WERI-Rb-1 (cell line): Measurements from ENCODE around the gene ATG14.

ENCODE experiments used
- DNase-seq: peaks from one replicate; pipeline ENCODE4 v3.0.0-alpha.2; 2020
- H3K27ac ChIP-seq: fragments of 250-450 bp; sonication (Bioruptor Pico); 2 replicates; pipeline ENCODE4 v1.5.1; 2020; ENCODE audit warnings: mild to moderate bottlenecking, moderate library complexity
- H3K27me3 ChIP-seq: fragments of 250-450 bp; sonication (Bioruptor Pico); 2 replicates; pipeline ENCODE4 v1.5.1; 2021; ENCODE audit warnings: mild to moderate bottlenecking, low read depth, moderate library complexity; ENCODE audit not compliant: insufficient read depth, severe bottlenecking
- H3K36me3 ChIP-seq: fragments of 250-450 bp; sonication (Bioruptor Pico); 2 replicates; pipeline ENCODE4 v1.5.1; 2020; ENCODE audit warnings: mild to moderate bottlenecking, moderate library complexity
- H3K4me3 ChIP-seq: 2 replicates; pipeline ENCODE4 v1.5.1; 2011; ENCODE audit warnings: low read depth, mild to moderate bottlenecking, control low read depth, low read length
- H3K9me3 ChIP-seq: fragments of 250-450 bp; sonication (Bioruptor Pico); 2 replicates; pipeline ENCODE4 v1.5.1; 2021; ENCODE audit warnings: mild to moderate bottlenecking, moderate library complexity; ENCODE audit not compliant: severe bottlenecking
- TF ChIP-seq, protein P1 (sequence below): IDR thresholded peaks from 2 replicates; pipeline ENCODE4 v1.5.1; 2011; ENCODE audit warnings: low read depth, mild to moderate bottlenecking, control low read depth, inconsistent platforms, low read length

Gene ATG14

DNA sequence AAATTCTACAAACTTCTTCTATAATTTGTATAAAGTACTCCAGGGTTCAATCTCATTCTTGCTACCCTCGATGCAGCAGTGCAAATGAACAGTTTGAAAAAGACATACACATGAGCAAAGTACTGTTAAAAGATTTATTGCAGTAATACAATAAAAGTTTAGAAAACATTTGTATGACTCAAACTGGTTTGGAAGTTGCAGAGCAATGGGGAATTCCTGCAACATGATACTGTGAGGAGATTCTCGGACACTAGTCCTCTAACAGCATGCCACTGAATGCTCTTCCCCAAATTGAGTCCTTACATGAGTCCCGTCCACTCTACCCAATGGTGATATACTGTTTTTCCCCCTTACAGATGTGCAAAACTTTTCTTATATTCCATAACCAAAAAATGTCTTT lies 45.4 kb downstream of the ATG14 start:
- TF ChIP-seq, protein P1, sequence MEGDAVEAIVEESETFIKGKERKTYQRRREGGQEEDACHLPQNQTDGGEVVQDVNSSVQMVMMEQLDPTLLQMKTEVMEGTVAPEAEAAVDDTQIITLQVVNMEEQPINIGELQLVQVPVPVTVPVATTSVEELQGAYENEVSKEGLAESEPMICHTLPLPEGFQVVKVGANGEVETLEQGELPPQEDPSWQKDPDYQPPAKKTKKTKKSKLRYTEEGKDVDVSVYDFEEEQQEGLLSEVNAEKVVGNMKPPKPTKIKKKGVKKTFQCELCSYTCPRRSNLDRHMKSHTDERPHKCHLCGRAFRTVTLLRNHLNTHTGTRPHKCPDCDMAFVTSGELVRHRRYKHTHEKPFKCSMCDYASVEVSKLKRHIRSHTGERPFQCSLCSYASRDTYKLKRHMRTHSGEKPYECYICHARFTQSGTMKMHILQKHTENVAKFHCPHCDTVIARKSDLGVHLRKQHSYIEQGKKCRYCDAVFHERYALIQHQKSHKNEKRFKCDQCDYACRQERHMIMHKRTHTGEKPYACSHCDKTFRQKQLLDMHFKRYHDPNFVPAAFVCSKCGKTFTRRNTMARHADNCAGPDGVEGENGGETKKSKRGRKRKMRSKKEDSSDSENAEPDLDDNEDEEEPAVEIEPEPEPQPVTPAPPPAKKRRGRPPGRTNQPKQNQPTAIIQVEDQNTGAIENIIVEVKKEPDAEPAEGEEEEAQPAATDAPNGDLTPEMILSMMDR = no peak
- Histone ChIP-seq H3K27me3 (no peaks in the 10 kb centered on the region), H3K27ac (no peak overlapping the region), H3K36me3 (peaks cover 13% of the 10 kb centered on the region), H3K4me3 (no peak overlapping the region), H3K9me3 (no peaks in the 10 kb centered on the region)
- no peak for DNase-seq

DNA sequence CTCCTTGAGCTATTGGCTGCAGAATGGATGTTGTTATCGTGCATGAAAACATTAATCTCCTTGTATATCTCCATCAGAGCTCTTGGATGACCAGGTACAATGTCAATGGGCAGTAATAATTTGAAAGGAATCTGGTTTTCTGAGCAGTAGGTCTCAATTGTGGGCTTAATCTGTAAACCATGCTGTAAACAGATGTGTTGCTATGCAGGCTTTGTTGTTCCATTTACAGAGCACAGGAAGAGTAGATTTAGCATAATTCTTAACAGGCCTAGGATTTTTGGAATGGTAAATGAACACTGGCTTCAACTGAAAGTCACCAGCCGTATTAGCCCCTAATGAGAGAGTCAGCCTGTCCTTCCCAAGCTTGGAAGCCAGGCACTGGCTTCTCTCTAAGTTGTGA lies 50.4 kb downstream of the ATG14 start:
- no peak overlapping the region for H3K4me3 ChIP-seq
- no peaks in the 10 kb centered on the region for H3K36me3 ChIP-seq
- DNase-seq = no peak
- H3K27me3 ChIP-seq = no peaks in the 10 kb centered on the region
- no peak overlapping the region for H3K27ac ChIP-seq
- TF ChIP-seq, protein P1 = no peak
- H3K9me3 ChIP-seq = no peaks in the 10 kb centered on the region

DNA sequence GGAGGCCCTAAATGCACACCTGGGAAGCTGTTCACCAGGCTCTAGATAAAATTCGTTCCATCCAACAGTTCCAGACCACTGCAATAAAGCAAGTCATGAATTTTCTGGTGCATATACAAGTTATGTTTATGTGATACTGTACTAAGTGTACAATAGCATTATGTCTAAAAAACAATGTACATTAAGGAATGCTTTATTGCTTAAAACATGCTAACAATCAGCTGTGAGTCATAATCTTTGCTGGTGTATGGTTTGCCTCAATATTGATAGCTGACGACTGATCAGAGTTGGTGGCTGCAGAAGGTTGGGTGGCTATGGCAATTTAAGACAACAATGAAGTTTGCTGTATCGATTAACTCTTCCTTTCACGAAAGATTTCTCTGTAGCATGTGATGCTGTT lies 52.3 kb downstream of the ATG14 start:
- Histone ChIP-seq H3K27ac (no peak overlapping the region), H3K9me3 (no peaks in the 10 kb centered on the region)

DNA sequence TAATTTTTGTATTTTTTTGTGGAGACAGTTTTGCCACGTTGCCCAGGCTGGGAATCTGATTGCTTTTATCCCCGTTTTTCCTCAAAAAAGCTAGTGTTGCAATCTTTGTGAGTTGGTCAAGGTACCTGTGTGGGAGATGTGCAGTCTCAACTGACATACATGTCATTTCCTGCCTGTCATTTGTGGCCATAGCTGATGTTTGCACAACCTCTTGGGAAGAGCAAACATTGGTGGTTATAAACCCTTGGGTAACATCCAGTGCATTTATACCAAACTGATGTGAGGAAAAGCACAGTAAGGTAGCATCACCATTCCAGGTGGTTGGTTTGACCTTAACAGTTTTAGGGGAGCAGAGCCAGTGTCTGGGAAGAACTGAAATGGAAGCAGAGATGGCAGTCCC lies 54.7 kb downstream of the ATG14 start:
- H3K9me3 ChIP-seq = no peaks in the 10 kb centered on the region
- H3K27ac ChIP-seq = no peak overlapping the region
- no peaks in the 10 kb centered on the region for H3K27me3 ChIP-seq
- TF ChIP-seq, protein P1 = no peak
- peaks cover 8% of the 10 kb centered on the region for H3K36me3 ChIP-seq
- no peak for DNase-seq
- no peak overlapping the region for H3K4me3 ChIP-seq

More for the DNA sequence above, 52.3 kb downstream of the ATG14 start:
- TF ChIP-seq, protein P1 = no peak
- Histone ChIP-seq H3K4me3 (no peak overlapping the region), H3K27me3 (no peaks in the 10 kb centered on the region), H3K36me3 (no peaks in the 10 kb centered on the region)
- DNase-seq = no peak

DNA sequence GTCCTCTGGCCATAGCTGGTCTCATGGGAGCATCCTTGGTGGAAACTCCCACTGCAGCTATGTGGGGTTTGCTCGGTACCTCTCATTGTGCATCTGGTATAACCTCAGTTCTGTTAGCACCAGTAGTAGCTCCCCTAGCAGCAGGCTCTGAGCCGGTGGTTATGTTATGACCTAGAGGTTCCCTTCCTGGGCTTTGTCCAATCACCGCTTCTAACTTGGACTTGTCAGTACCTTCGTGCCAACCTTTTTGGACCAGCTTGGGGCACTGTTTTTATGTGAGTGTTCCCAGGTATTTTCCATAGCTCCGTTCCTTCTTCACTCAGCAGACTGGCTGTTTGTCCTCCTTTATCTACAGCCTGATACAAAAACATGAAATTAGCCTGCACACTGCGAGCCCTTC lies 55.7 kb downstream of the ATG14 start:
- no peaks in the 10 kb centered on the region for H3K9me3 ChIP-seq
- TF ChIP-seq, protein P1 = no peak
- no peak overlapping the region for H3K27ac ChIP-seq
- no peaks in the 10 kb centered on the region for H3K27me3 ChIP-seq
- peaks cover 15% of the 10 kb centered on the region for H3K36me3 ChIP-seq
- no peak for DNase-seq
- no peak overlapping the region for H3K4me3 ChIP-seq

DNA sequence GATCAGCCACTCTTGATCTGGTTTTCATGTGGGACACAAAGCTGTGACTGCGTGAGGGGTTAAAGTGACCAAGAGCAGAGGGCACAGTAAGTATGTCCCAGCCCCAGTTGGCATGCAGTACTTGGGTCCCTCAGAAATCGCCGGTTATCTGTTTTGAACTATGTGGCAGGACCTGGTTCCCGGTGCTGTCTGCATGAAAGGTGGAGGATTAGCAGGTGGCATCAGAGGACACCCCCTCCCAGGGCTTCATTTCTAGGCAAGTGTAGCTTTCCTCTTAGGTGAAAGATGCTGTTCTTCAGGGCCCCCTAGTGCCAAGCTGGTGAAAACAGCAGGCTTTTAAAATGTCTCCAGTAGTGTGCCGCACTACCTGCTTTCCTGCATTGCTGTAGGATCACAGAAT lies 57.1 kb downstream of the ATG14 start:
- H3K4me3 ChIP-seq = no peak overlapping the region
- DNase-seq = peak; percentile 77
- TF ChIP-seq, protein P1 = peak; percentile 78
- H3K36me3 ChIP-seq = peaks cover 22% of the 10 kb centered on the region
- H3K27ac ChIP-seq = 0 out of 2 replicates have a peak overlapping the region, but pooled peaks have one; percentile 10
- no peaks in the 10 kb centered on the region for H3K27me3 ChIP-seq
- no peaks in the 10 kb centered on the region for H3K9me3 ChIP-seq
